ENCODE data around the gene KIFC3.
"Not testable (repeated sequence)": the region's sequence is repeated elsewhere in the genome, so short reads cannot be mapped to it uniquely, and the experiment has no call there.

The KIFC3 gene

DNA sequence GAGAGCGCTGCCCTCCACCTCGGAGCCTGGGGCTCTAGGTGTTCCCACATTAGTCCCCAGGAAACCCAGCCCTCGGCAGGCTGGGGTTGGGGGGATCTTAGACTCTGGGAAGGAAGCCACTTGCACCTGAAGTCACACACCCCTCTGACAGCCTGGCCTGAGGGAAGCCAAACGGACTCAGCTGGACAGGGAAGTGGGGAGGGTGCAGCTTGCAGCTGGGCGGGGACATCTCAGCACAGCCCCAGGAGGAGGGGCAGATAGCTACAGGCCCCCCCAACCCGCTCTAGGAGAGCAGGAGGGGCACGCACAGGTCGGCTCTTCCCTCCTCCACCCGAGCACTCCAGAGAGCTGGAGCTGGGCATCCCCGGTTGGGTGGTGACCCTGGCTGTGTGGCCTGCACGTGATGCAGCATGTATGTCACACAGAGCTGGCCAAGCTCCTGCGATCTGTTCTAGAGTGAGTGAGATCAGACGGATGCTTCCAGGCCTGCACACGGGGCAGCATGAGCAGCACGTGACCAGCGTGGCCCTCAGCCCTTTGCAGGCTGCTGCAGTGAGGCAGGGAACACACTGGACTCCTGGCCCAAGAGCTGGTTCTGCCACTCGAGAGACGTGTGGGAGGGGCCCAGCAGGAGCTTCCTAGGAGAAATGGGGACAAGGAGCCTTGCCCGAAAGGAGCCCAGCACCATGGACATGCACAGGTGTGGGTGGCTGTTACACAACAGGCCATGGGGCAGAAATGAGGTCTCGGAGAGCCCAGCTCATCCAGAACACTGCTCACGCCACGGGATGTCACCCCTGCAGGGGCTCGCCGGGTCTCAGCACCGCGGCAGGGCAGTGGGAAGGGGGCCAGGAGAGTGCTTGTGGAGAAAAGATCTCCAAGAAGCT, 15.4 kb downstream of the KIFC3 start:
- no peak for DNase-seq (ENCODE audit: low read depth)

DNA sequence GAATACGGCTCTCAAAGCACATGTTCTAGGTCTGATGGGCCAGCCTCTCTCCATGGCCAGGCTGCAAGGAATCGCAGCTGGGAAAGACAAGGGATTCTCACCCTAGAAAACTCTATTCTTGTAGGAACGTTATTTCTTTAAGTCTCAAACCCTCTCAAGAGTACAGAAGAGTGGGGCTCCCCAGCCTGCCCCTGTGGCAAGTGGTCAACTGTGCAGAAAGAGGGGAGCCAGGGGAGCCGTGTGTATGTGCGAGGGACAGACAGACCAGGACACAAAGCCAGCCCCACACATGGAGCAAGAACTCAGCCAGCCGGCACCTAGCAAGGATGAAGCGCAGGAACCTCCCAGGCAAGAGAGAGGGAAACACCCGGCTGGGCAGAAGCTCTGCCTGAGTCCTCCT, 16.4 kb downstream of the KIFC3 start:
- no peak for DNase-seq (ENCODE audit: low read depth)

- no peak for DNase-seq (ENCODE audit: low read depth)
Observed at GRCh38 chr16:57785385-57785784, 16.9 kb downstream of the KIFC3 start.

DNA sequence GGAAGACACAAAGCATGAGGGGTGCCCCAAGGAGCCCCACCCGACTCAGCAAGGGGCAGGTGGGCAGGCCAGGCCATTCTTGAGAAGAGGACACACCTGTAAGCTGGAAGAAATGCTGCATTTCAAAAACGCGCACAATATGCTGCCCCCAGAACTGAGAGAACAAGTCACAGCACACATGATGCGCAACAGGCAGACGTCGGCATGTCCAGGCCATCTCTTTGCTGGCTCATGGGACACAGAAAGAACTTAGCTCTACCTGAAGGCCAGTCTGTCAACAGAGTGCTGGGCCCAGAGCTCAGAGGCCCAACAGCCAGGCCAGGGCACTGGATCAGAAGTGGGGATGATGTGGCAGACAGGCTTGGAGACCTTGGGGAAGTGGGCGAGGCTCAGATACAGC, 18.0 kb downstream of the KIFC3 start:
- DNase-seq (ENCODE audit: low read depth): no peak

DNA sequence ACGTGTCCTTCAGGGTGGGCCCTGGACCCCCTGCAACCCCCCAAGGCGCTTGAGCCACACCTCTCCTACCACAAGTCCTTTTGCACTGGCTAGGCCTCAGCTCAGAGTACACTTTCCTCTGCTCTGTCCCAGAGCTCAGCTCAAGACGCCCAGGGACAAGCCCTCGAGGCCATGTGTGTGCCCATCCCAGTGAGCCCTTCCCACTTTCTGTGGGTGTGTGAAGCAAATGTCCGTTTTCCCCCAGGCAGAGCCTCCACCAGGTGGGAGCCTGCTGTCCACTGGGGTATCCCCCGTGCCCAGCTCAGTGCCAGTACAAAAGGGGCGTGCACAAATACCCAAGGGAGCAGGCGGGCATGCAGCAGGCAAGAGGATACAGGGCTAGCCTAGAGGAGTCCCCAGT, 18.4 kb downstream of the KIFC3 start:
- no peak for DNase-seq (ENCODE audit: low read depth)

DNA sequence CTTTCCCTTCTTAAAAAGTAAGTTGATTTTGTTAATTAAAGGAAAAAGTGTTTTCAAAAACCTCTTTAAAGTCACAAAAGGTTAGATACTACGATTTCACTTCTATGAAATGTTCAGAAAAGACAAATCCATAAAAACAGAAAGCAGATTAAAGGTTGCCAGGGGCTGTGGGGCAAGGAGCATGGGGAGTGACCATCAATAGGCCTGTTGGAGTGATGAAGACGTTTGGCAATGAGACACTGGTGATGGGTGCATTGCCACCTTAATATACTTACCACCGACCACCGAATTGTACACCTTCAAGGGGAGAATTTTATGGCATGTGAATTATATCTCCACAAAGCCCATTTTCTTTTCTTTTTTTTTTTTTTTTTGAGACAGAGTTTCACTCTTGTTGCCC, 19.2 kb downstream of the KIFC3 start:
- DNase-seq (ENCODE audit: low read depth): no peak

DNA sequence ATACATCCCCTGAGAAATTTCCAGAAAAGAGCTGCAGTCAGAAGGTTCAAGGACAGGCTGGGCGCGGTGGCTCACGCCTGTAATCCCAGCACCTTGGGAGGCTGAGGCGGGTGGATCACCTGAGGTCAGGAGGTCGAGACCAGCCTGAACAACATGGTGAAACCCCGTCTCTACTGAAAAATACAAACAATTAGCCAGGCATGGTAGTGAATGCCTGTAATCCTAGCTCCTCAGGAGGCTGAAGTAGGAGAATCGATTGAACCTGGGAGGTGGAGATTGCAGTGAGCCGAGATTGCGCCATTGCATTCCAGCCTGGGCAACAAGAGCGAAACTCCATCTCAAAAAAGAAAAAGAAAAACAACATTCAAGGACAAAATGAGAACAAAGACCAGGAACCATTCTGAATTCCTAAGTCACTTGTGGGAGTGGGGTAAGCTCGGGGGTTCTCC, 19.7 kb downstream of the KIFC3 start:
- peak; percentile 36 for DNase-seq (ENCODE audit: low read depth)

GRCh38 chr16:57781741-57782606, 20.3 kb downstream of the KIFC3 start:
- DNase-seq (ENCODE audit: low read depth): peak; percentile 45

- DNase-seq (ENCODE audit: low read depth): no peak
Observed at GRCh38 chr16:57781349-57781740, 20.9 kb downstream of the KIFC3 start.

- not testable (repeated sequence) for DNase-seq (ENCODE audit: low read depth)
Observed at GRCh38 chr16:57779836-57780235, 22.5 kb downstream of the KIFC3 start.

- DNase-seq (ENCODE audit: low read depth): no peak
Observed at GRCh38 chr16:57778658-57779057, 23.6 kb downstream of the KIFC3 start.

DNA sequence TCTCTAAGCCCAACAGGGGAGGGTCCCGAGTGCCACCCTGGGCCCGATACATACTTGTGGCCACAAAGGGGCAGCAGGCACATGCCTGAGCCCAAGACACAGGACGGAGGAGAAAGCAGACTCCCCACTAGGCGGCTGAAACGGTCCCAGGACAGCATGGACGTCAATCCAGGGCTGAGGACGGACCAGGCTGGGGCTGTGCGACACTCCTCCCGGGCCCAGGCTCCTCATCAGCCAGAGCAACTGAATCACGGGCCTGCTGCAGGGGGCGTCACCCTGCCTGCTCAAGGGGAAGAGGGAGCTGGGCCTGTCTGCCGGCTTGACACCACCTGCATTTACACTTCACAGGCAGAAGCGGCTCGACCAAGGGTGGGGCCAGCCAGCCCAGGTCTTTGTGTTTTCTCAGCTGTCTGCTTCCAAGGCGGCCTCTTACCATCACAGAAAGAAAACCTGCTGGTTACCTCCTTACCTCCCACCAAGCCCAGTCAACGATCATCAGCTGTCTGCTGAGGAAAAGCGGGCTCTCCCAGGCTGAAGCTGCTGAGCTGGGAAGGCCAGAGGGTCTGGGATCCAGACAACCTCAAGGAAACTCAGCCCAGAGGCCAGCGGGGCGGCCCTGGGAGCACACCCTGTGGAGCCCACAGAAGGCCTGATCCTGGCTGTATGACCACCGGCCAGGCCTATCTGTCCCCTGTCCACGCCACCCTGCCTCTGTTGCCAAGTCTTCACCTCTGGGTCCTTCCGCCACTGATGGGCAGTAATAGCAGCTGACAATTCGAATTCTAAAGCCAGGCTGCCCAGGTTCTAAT, 26.4 kb downstream of the KIFC3 start:
- DNase-seq (ENCODE audit: low read depth): no peak

DNA sequence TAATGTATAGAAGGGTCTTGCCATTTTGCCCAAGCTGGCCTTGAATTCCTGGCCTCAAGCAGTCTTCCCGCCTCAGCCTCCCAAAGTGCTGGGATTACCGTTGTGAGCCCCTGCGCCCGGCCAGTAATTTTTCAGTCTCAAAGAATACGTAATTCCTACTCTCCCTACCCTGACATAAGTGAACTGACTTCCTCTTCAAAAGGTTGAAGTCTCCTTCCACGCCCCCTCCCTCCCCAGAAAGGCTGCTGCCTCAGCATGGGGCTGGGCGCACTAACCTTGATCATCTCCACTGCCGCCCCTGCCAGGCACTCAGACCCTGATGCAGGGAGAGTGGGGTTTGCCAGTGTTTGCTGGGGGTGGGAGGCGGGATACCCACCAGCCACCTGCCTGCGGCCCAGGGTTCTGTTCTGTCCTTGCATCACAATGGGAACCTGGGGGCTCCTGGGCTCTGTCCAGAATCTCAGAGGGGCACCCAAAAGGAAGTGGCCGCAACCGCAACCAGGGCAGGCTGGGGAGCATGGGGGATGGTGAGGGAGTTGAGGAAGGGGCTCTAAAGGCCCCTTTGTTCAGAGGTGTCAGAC, 27.5 kb downstream of the KIFC3 start:
- DNase-seq (ENCODE audit: low read depth): no peak

DNA sequence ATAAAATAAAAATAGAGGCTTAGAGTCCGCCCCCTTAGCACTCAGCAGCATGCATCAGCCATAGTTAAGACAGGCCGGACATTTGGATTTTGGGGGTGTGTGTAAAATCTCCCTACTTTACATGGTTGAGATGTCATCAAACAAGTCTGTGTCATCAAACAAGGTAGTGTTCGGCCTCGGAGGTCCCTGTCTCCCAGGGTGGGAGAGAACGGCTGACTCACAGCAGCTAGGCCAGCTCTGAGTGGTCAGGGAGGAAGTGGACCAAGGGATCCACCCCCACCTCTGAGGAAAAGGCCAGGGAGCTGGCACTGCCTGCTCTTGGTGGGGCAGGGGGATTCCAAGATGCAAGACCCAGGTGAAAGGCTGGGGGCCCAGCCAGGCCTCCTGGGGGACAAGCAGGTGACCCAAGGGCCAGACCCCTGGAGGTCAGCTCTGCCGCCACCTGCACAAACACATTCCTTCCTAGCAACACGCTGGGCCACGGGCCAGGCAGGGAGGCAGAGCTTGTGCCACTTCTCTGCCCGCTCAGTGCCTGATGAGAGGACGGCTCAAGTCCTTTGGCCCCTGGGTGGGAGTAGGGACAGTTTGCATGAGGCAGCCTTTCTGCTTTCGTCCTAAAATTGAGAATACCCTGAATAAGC, 28.5 kb downstream of the KIFC3 start:
- DNase-seq (ENCODE audit: low read depth): peak; percentile 56

DNA sequence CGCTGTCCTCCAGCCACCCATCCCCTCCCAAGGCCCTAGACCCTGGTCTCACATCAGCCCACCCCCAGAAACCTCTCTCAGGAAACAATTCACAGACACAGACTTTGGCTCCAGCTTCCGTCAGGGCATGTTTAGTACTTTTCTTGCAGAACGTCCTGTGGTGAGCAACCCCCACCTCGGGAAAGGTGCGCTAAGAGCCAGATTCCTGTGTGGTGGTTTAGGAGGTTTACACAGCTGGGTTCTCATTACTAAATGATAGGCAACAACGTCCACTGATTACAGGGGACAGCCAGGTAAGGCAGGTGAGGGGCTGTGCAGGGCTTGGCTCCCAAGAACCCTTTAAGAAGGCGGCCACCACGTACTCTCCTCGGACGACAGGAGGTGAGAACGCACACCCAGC, 29.3 kb downstream of the KIFC3 start:
- no peak for DNase-seq (ENCODE audit: low read depth)

DNA sequence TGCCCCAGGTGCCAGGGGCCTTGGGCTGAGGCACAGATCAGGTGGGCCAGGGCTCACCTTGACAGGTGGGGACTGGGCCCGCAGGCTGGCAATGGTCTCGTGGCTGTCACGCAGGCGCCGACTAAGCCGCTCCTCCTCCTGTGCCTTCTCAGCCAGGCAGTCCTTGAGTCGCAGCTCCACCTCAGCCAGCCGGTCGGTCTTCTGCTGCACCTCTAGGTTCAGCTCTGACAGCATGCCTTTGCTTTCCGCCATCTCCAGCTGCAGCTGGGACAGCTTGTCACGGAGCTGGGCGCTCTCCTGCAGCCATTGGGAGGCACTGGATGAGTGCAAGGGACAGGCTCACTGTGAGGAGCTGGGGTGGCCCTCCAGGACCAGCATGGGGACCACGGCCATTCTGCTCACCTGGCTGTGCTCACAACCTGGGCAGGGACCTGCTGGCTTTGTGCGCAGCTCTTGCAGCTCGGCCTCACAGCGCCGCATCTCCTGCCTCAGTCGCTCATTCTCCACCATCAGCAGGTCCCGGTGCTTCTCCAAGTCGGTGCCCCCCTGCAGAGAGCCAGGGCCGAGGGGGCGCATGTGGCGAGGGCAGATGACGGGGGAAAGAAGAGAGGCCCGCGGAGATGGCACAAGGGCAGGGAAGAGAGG, 31.0 kb downstream of the KIFC3 start:
- DNase-seq (ENCODE audit: low read depth): no peak

- DNase-seq (ENCODE audit: low read depth): no peak
Observed at GRCh38 chr16:57770361-57770760, 31.9 kb downstream of the KIFC3 start.

DNA sequence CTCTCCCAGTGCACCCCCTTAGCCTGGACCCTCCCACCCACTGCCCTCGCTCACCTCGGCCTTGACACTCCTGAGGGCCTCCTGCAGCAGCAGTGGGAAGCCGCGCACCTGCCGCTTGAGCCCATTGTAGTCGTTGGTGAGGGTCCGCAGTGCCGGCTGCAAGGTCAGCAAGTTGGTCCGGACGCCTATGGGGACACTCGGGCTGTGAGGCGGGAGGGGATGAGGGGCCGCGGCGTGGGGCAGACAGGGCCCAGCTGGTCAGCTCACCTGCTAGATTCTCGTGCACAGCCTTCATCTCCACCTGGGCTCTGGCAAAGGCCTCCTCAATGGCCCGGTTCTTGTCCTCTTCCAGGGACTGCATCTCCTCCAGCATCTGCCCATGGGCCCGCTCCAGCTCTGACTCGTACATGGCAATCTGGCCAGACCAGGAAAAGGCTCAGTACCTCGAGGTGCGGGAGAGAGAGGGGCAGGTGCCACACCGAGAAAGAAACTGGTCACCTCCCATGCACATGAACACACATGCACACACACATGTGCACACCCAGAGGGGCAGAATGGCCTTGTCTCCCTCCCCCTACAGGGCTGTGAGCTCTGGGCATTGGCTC, 32.6 kb downstream of the KIFC3 start:
- DNase-seq (ENCODE audit: low read depth): no peak

- no peak for DNase-seq (ENCODE audit: low read depth)
Observed at GRCh38 chr16:57766714-57767348, 35.5 kb downstream of the KIFC3 start.

- no peak for DNase-seq (ENCODE audit: low read depth)
Observed at GRCh38 chr16:57765160-57765728, 37.0 kb downstream of the KIFC3 start.
